PC-9 (cell line): ENCODE results near the gene SUSD5. TPM values are rescaled to one million over a fixed set of nuclear protein-coding genes. Genes with fewer than 3 reads are reported as not detected.

Experiments
- BruUV-seq: library from RNA; stranded (reverse); fragments of 400-500 nt; replicated peaks from 2 replicates; lab custom pipeline; 2021; lab: Mats Ljungman, UMichigan
- CTCF ChIA-PET: fragments of 300-600 bp; sonication (Branson Sonifier 250); formaldehyde crosslinking; loops from one replicate; lab custom pipeline; 2022; ENCODE audit warnings: antibody characterized with exemption; lab: Charles Lee
- POLR2A ChIA-PET: fragments of 300-600 bp; sonication (Branson Sonifier 250); formaldehyde crosslinking; loops from one replicate; lab custom pipeline; 2022; ENCODE audit warnings: antibody characterized with exemption; ENCODE audit not compliant: unreplicated experiment; lab: Charles Lee
- DNase-seq, 2 experiments: peaks; one replicate each; pipeline versions ENCODE4 v3.0.0 to v3.0.0-alpha.2; 2015 to 2022; ENCODE audit warnings: mixed read lengths in 1 of 2
- H2AFZ ChIP-seq: fragments of 200-600 bp; sonication (generic); 2 replicates; pipeline ENCODE4 v1.8.1; 2017; ENCODE audit warnings: antibody characterized with exemption
- H3F3A ChIP-seq: fragments of 200-600 bp; sonication (generic); 2 replicates; pipeline ENCODE4 v1.8.1; 2017; ENCODE audit warnings: antibody characterized with exemption, mild to moderate bottlenecking, low read depth; ENCODE audit not compliant: insufficient read depth
- H3K27ac ChIP-seq: fragments of 200-600 bp; sonication (generic); 2 replicates; pipeline ENCODE4 v1.6.1; 2016; ENCODE audit warnings: mixed run types
- H3K27me3 ChIP-seq: fragments of 200-600 bp; sonication (generic); 2 replicates; pipeline ENCODE4 v1.6.1; 2016; ENCODE audit warnings: low read depth, mixed run types; ENCODE audit not compliant: insufficient read depth
- H3K36me3 ChIP-seq: fragments of 200-600 bp; sonication (generic); 2 replicates; pipeline ENCODE4 v1.6.1; 2016; ENCODE audit warnings: low read depth, mixed run types
- H3K4me1 ChIP-seq: fragments of 200-600 bp; sonication (generic); replicated peaks from 2 replicates; pipeline ENCODE4 v1.6.1; 2016; ENCODE audit warnings: mixed run types; ENCODE audit not compliant: insufficient read depth
- H3K4me2 ChIP-seq: fragments of 200-600 bp; sonication (generic); 2 replicates; pipeline ENCODE4 v1.6.1; 2017; ENCODE audit warnings: mixed run types
- H3K4me3 ChIP-seq: fragments of 200-600 bp; sonication (generic); 2 replicates; pipeline ENCODE4 v1.6.1; 2016; ENCODE audit warnings: mixed run types
- H3K79me2 ChIP-seq: fragments of 200-600 bp; sonication (generic); 2 replicates; pipeline ENCODE4 v1.6.1; 2017; ENCODE audit warnings: low read depth, mixed run types
- H3K9me2 ChIP-seq: fragments of 200-600 bp; sonication (generic); 2 replicates; pipeline ENCODE4 v1.8.1; 2017; ENCODE audit warnings: mild to moderate bottlenecking; ENCODE audit not compliant: insufficient read depth
- H3K9me3 ChIP-seq: fragments of 200-600 bp; sonication (generic); 2 replicates; pipeline ENCODE4 v1.8.1; 2016; ENCODE audit warnings: low read depth; ENCODE audit not compliant: insufficient read depth
- H4K20me1 ChIP-seq: fragments of 200-600 bp; sonication (generic); 2 replicates; pipeline ENCODE4 v1.8.1; 2017; ENCODE audit not compliant: insufficient read depth
- CTCF ChIP-seq: fragments of 200-600 bp; sonication (generic); conservative IDR thresholded peaks from 2 replicates; pipeline ENCODE4 v1.6.1; 2017; ENCODE audit warnings: mixed run types, antibody characterized with exemption, mild to moderate bottlenecking, moderate library complexity
- EZH2 ChIP-seq: fragments of 200-600 bp; sonication (generic); IDR thresholded peaks from 2 replicates; pipeline ENCODE4 v1.8.0; 2017; ENCODE audit warnings: antibody characterized with exemption, low read depth
- intact Hi-C: fragments of 100-400 bp; cut with micrococcal nuclease; formaldehyde crosslinking; loops from one replicate; pipeline ENCODE4 v1.10.0; 2022; ENCODE audit not compliant: unreplicated experiment
- total RNA-seq: library from RNA; stranded (reverse); gene quantifications from 2 replicates; pipeline ENCODE4 v1.2.3, GENCODE V29; 2021

Gene SUSD5
- total RNA-seq, 1 experiment from 2014 or later: 0.35 TPM

GRCh38 chr3:33171580-33171979, 47.0 kb downstream of the SUSD5 start:
- no peaks in the 10 kb centered on the region for H4K20me1 ChIP-seq
- H3F3A ChIP-seq: no peaks in the 10 kb centered on the region
- intact Hi-C loops: no loop called here
- no peak overlapping the region for H3K4me3 ChIP-seq
- no peaks in the 10 kb centered on the region for H3K4me1 ChIP-seq
- no peaks in the 10 kb centered on the region for H3K9me2 ChIP-seq
- no TSS peak for BruUV-seq
- H3K9me3 ChIP-seq: no peaks in the 10 kb centered on the region
- H3K79me2 ChIP-seq: no peaks in the 10 kb centered on the region
- H3K36me3 ChIP-seq: no peaks in the 10 kb centered on the region
- no peak overlapping the region for H2AFZ ChIP-seq
- no peaks in the 10 kb centered on the region for H3K27me3 ChIP-seq
- TF ChIP-seq EZH2 (no peak), CTCF (no peak)
- no peak overlapping the region for H3K27ac ChIP-seq
- no peak overlapping the region for H3K4me2 ChIP-seq
- CTCF ChIA-PET: no interaction called here
- POLR2A ChIA-PET: no interaction called here
- no peak for DNase-seq

GRCh38 chr3:33170531-33170930, 48.1 kb downstream of the SUSD5 start:
- no peaks in the 10 kb centered on the region for H3K36me3 ChIP-seq
- intact Hi-C loops: no loop called here
- H3K4me2 ChIP-seq: no peak overlapping the region
- ChIA-PET CTCF (no interaction called here), POLR2A (no interaction called here)
- no peak for DNase-seq
- no peaks in the 10 kb centered on the region for H3F3A ChIP-seq
- H2AFZ ChIP-seq: no peak overlapping the region
- H3K4me1 ChIP-seq: no peaks in the 10 kb centered on the region
- no peaks in the 10 kb centered on the region for H3K9me2 ChIP-seq
- H4K20me1 ChIP-seq: no peaks in the 10 kb centered on the region
- TF ChIP-seq CTCF (no peak), EZH2 (no peak)
- no peak overlapping the region for H3K4me3 ChIP-seq
- H3K27me3 ChIP-seq: no peaks in the 10 kb centered on the region
- H3K79me2 ChIP-seq: no peaks in the 10 kb centered on the region
- no peak overlapping the region for H3K27ac ChIP-seq
- no TSS peak for BruUV-seq
- no peaks in the 10 kb centered on the region for H3K9me3 ChIP-seq

GRCh38 chr3:33167716-33168336, 50.8 kb downstream of the SUSD5 start:
- Histone ChIP-seq H2AFZ (no peak overlapping the region), H3F3A (no peaks in the 10 kb centered on the region), H3K4me2 (no peak overlapping the region), H3K4me3 (no peak overlapping the region), H3K27me3 (no peaks in the 10 kb centered on the region), H3K4me1 (no peaks in the 10 kb centered on the region), H3K9me3 (no peaks in the 10 kb centered on the region), H3K36me3 (no peaks in the 10 kb centered on the region), H3K27ac (no peak overlapping the region), H4K20me1 (no peaks in the 10 kb centered on the region), H3K9me2 (no peaks in the 10 kb centered on the region), H3K79me2 (no peaks in the 10 kb centered on the region)
- POLR2A ChIA-PET: no interaction called here
- intact Hi-C loops: no loop called here
- no peak for DNase-seq
- TF ChIP-seq CTCF: no peak
- no peak for TF ChIP-seq EZH2
- CTCF ChIA-PET: no interaction called here
- no TSS peak for BruUV-seq
